ENCODE data around the gene GEMIN5. TPM values are rescaled to one million over a fixed set of nuclear protein-coding genes. Genes with fewer than 3 reads are reported as not detected.
"Not testable (repeated sequence)": the region's sequence is repeated elsewhere in the genome, so short reads cannot be mapped to it uniquely, and the experiment has no call there.

GEMIN5 gene, protein sequence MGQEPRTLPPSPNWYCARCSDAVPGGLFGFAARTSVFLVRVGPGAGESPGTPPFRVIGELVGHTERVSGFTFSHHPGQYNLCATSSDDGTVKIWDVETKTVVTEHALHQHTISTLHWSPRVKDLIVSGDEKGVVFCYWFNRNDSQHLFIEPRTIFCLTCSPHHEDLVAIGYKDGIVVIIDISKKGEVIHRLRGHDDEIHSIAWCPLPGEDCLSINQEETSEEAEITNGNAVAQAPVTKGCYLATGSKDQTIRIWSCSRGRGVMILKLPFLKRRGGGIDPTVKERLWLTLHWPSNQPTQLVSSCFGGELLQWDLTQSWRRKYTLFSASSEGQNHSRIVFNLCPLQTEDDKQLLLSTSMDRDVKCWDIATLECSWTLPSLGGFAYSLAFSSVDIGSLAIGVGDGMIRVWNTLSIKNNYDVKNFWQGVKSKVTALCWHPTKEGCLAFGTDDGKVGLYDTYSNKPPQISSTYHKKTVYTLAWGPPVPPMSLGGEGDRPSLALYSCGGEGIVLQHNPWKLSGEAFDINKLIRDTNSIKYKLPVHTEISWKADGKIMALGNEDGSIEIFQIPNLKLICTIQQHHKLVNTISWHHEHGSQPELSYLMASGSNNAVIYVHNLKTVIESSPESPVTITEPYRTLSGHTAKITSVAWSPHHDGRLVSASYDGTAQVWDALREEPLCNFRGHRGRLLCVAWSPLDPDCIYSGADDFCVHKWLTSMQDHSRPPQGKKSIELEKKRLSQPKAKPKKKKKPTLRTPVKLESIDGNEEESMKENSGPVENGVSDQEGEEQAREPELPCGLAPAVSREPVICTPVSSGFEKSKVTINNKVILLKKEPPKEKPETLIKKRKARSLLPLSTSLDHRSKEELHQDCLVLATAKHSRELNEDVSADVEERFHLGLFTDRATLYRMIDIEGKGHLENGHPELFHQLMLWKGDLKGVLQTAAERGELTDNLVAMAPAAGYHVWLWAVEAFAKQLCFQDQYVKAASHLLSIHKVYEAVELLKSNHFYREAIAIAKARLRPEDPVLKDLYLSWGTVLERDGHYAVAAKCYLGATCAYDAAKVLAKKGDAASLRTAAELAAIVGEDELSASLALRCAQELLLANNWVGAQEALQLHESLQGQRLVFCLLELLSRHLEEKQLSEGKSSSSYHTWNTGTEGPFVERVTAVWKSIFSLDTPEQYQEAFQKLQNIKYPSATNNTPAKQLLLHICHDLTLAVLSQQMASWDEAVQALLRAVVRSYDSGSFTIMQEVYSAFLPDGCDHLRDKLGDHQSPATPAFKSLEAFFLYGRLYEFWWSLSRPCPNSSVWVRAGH (N-terminal part only)
- 10 to 100 TPM; 11.3 to 11.5 TPM for total RNA-seq

DNA sequence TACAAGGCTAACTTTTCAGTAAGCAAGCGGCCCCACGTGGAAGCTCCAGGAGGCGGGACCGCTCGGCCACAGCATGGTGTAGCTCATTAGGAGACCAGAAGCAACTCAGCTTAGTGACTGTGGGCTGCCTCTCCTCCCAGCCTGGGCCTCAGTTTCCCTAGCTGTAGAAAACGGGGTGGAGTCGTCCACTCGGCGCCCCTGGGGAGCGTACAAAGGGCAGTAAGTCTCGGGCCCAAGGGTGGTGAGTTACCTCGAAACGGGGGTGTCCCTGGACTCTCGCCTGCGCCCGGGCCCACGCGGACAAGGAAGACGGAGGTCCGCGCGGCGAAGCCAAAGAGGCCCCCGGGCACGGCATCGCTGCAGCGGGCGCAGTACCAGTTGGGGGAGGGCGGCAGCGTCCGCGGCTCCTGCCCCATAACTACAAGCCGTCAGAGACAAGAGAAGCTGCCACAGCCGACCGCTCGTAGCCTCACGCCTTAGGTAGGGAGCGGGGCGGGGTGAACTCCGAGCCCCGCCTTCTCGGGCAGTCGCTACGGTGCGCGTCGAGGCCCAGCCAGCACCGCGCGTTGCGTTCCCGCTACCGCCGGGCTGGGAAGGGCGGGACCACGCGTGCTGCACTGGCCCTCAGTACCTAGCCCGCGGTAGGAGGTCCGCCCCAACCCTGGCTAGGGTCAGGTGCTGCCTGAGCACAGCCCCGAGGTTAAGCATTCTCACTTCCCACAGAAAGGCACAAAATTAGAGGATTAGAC, at the start of gene GEMIN5:
TSS of gene GEMIN5 (minus strand) at position 494 of the 749 bp plus-strand sequence. CDS start at position 416, 78 bp downstream.
- Histone ChIP-seq H3K36me3 (peaks cover 8% of the 10 kb centered on the region), H3K9me3 (no peaks in the 10 kb centered on the region), H3K27ac (peak within 1 kb of the TSS; percentile 59 to 80), H3K27me3 (no peaks in the 10 kb centered on the region), H3K4me1 (peaks cover 0 to 41% of the 10 kb centered on the region in 2 donors), H3K4me3 (peak within 1 kb of the TSS; percentile 65 to 94)
- TF ChIP-seq, protein P1, sequence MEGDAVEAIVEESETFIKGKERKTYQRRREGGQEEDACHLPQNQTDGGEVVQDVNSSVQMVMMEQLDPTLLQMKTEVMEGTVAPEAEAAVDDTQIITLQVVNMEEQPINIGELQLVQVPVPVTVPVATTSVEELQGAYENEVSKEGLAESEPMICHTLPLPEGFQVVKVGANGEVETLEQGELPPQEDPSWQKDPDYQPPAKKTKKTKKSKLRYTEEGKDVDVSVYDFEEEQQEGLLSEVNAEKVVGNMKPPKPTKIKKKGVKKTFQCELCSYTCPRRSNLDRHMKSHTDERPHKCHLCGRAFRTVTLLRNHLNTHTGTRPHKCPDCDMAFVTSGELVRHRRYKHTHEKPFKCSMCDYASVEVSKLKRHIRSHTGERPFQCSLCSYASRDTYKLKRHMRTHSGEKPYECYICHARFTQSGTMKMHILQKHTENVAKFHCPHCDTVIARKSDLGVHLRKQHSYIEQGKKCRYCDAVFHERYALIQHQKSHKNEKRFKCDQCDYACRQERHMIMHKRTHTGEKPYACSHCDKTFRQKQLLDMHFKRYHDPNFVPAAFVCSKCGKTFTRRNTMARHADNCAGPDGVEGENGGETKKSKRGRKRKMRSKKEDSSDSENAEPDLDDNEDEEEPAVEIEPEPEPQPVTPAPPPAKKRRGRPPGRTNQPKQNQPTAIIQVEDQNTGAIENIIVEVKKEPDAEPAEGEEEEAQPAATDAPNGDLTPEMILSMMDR (IDR thresholded peaks at IDR 0.05) = no peak
- peak; percentile 79 for DNase-seq (ENCODE audit: low spot score)

DNA sequence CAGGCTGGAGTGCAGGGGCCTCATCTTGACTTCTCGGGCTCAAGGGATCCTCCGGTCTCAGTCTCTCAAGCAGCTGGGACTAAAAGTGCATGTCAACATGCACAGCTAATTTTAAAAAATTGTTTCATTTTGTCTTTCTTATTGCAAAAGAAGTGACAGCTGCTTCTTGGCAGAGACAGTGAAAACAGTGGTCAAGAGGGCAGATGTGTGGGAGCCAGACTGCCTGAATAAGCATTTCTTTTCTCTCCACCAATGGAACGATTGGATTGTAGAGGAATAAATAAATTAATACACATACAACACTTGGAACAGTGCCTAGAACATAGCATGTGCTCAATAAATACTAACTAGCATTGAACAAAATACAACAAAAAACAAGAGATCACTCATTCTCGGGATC, 48.1 kb upstream of the GEMIN5 start:
- DNase-seq (ENCODE audit: low spot score) = no peak
- Histone ChIP-seq H3K27me3 (no peaks in the 10 kb centered on the region), H3K4me1 (no peaks in the 10 kb centered on the region), H3K36me3 (no peaks in the 10 kb centered on the region), H3K27ac (no peak overlapping the region), H3K4me3 (no peak overlapping the region), H3K9me3 (no peaks in the 10 kb centered on the region)
- TF ChIP-seq, protein P1 (IDR thresholded peaks at IDR 0.05) = no peak

DNA sequence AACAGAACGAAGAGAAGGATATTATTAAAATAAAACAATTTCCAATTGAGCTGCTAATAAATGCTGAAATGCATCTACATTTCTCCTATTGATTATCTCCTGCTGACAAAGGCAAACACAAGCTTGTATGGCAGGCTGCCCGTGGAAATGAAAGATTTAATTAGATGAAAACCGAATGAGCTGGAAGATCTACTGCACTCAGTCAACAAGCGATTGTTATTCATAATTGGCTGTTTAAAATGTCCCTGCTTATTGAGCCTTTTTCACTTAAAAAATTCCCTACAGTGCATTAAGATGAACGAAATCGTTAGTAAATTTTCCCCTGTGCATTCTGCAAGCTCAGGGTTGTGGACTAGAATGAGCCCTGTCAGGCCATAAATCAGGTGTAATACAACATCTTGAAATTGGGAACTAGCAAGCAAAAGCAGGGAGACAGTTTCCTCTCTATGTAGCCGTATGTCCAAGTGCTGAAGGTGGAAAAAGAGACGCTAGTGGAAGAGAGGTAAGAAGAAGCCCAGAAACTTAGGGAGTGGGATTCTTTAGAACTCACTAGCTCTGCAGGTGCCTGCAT, 47.0 kb upstream of the GEMIN5 start:
- H3K4me1 ChIP-seq = no peaks in the 10 kb centered on the region
- no peaks in the 10 kb centered on the region for H3K27me3 ChIP-seq
- no peak for DNase-seq (ENCODE audit: low spot score)
- no peak overlapping the region for H3K4me3 ChIP-seq
- no peak overlapping the region for H3K27ac ChIP-seq
- no peaks in the 10 kb centered on the region for H3K9me3 ChIP-seq
- H3K36me3 ChIP-seq = no peaks in the 10 kb centered on the region
- TF ChIP-seq, protein P1 (IDR thresholded peaks at IDR 0.05) = no peak

DNA sequence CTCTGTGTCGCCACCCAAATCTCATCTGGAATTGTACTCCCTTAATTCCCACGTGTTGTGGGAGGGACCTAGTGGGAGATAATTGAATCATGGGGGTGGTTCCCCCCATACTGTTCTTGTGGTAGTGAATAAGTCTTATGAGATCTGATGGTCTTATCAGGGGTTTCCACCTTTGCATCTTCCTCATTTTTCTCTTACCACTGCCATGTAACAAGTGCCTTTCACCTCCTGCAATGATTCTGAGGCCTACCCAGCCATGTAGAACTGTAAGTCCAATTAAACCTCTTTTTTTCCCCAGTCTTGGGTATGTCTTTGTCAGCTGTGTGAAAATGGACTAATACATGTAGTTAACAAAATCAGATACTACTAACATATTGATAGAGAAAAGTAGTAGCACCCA, 40.3 kb upstream of the GEMIN5 start:
- not testable (repeated sequence) for H3K4me1 ChIP-seq; H3K36me3 ChIP-seq; DNase-seq (ENCODE audit: low spot score); H3K27ac ChIP-seq; H3K9me3 ChIP-seq; H3K4me3 ChIP-seq; H3K27me3 ChIP-seq

DNA sequence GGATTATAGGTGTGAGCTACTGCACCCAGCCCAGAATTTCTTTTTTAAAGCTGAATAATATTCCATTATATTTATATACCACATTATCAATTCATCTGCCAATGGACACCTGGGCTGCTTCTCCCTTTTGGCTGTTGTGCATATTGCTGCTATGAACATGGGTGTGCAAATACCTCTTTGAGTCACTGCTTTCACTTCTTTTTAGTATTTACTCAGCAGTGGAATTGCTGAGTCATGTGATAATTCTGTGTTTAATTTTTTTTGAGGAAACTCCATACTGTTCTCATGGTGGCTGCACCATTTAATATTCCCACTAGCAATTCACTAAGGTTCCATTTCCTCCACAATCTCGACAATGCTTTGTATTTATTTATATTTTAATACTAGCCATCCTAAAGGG, 39.4 kb upstream of the GEMIN5 start:
- no peak for DNase-seq (ENCODE audit: low spot score)
- TF ChIP-seq, protein P1 (IDR thresholded peaks at IDR 0.05) = no peak
- no peaks in the 10 kb centered on the region for H3K36me3 ChIP-seq
- H3K27ac ChIP-seq = no peak overlapping the region
- no peaks in the 10 kb centered on the region for H3K4me1 ChIP-seq
- H3K4me3 ChIP-seq = no peak overlapping the region
- H3K9me3 ChIP-seq = no peaks in the 10 kb centered on the region
- H3K27me3 ChIP-seq = no peaks in the 10 kb centered on the region

DNA sequence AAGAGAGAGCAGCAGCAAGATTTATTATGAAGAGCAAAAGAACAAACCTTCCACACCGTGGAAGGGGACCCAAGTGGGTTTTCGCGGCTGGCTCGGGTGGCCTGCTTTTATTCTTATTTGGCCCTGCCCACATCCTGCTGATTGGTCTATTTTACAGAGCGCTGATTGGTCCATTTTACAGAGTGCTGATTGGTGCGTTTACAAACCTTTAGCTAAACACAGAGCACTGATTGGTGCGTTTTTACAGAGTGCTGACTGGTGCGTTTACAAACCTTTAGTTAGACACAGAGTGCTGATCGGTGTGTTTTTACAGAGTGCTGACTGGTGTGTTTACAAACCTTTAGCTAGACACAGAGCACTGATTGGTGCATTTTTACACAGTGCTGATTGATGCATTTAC, 38.1 kb upstream of the GEMIN5 start:
- not testable (repeated sequence) for H3K4me1 ChIP-seq, H3K9me3 ChIP-seq

More for the DNA sequence above, 38.1 kb upstream of the GEMIN5 start:
- not testable (repeated sequence) for H3K4me3 ChIP-seq; H3K36me3 ChIP-seq; H3K27me3 ChIP-seq; DNase-seq (ENCODE audit: low spot score); H3K27ac ChIP-seq

All from right atrium auricular region (tissue), 2 donors.